Measurements from ENCODE around the gene LCP2.
"Not testable (repeated sequence)": the region's sequence is repeated elsewhere in the genome, so short reads cannot be mapped to it uniquely, and the experiment has no call there.

Gene LCP2

DNA sequence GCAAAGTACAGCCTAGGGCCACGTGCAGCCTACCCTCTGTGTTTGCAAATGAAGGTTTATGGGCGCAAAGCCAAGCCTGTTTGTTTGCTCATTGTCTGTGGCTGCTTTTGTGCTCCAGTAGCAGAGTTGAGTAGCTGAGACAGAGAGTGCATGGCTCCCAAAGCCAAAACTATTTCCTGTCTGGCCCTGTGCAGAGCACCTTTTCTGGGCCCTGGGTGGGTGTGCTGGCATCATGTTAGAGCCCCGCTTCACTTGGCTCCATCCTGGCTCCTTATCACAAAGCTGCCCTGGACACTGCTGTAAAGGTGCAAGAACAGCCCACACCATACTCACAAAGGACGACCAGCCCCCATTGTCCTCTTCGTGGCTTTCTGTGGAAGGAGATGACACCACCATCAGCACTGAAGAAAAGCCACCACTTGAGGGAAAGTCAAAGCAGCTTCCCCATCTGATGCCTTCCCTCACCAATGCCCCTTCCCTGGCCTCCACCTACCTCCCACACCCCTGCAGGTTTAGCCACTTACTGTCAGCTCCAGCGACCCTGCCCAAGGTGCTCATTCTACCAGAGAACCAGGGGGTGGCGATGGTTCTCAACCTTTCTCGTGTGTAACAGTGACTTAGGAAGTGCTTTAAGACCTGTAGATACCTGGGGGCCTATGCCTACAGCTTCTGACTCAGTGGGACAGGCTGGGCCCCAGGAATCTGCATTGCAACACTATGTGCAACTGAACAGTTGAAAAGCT is 23.4 kb downstream of the LCP2 start:
- peak in 4 of 5 experiments; percentile 39 to 88 (median 56) for DNase-seq

DNA sequence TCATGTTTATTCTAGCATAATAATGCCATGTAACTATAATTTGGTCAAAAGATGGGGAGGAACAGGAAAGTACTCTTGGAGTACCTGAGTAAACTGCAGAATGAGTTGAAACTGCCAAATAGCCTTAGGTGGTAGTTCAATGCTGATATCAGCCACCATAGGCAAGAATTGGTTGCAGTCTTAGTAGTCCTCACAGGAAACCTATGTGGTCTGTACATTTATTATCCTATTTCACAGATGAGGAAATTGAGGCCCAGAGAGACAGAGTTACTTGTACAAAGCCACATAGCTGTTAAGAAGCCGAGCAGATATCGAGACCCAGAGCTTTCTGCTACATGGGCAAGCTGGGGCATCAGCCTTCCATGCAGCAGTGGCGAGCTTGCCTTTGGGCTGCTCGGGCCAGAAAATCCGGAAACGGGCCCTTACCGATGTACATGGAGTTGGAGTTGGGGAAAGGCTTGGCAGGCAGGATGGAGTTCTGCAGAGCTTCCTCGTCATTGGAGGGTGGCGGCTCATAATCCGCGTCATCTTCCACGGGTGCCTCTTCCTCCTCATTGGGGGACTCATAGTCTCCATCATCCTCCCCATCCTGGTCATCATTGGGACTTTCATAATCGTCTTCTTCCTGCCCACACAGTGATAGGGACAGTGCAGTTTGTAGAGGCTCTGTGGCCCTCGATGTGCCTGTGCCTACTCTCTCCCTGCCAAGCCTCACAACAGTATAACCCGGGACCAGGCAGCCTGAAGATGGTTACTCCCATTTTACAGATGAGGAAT is 27.1 kb downstream of the LCP2 start:
- peak in 1 of 5 experiments; percentile 64 for DNase-seq

DNA sequence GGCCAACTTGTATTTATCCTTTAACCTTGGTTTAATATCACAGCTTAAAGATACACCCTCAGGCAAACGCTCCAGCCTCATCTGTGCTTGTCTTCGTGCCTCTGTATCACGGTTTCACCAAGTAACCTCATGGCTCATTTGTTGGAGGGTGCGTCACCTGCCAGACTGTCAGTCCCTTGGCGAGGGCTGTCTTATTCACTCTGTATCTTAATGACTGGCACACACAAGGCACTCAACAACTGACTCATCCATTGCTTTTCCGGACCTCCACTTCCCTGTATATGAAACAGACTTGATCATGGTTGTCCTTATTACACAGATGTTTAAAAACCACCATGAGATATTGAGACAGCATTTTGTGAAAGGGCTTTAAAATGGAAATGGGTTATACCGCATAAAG is 28.0 kb downstream of the LCP2 start:
- DNase-seq = peak in 2 of 5 experiments; percentile 55 to 84

DNA sequence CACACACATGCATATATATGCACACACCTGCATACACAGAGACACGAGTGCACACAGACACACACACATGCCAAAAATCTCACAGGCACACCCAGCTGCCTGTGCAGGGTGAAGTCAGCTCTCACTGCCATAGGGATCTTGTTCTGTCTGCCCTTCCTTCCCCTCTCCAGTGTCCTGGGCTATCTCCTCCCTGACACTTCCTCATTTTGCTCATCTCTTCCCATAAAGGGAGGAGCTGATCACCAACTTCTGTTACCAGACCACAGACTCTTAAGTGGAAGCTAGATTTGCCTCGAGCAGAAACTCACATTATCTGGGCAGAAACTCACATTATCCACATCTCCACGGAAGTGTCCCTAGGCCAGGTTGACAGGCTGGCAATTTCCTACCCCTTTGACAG is 28.7 kb downstream of the LCP2 start:
- peak in 1 of 5 experiments; percentile 39 for DNase-seq

DNA sequence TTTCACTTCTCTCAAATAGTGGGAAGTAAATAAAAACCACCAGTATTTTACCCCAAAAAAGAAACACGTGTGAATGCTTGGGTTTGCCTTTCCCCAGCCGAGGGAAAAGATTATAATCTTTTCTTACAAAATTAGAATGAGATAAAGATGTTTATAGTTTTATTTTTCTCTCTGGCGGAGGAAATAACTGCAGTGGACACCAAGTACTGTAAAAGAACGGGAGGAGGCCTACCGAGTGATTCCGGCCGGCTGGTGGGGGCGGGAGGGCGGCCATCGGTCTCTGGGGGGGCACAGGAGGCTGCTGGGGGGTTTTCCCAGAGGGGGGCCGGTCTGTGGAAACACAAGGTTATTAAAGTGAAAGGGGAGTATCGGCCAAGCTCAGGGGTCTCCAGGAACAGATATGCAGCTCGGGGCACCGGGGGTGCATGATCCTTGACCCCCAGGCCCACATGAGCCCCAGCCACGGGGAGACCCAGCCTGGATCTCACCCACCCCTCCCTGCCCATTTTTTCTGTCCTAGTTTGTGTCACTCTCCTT is 29.4 kb downstream of the LCP2 start:
- no peak for DNase-seq

DNA sequence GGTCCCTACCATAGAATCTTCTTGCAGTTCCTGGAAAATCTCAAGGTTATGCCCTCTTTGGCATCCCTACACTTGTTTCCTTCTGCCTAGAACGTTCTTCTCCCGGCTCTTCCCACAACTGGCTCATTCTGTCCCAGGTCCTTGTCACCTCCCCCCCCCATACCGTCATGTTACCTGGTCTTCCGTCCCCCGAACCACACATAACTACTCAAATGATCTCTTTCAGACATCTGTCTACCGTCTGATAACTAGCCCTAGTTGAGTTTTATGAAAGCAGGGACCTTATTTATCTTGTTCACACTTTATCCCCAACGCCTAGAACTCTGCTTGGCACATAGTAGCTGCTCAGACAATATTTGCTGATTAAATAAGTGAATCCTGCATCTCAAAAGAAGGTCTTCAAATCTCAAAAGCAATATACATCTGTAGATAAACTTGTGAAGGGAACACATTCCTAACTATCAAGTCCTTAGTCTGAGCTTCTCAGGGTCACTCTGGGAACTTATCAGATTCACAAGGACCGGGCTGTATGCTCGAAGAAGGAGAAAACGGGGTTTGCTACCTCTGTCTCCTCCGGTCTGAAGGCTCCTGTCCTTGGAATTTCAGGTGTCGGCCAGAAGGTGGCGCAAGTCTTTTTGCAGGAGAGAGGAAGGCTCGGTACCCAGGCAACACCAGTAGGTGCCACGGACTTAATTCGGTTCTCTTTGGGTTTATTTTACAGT is 30.0 kb downstream of the LCP2 start:
- DNase-seq = peak; percentile 52 to 84 (median 65)

DNA sequence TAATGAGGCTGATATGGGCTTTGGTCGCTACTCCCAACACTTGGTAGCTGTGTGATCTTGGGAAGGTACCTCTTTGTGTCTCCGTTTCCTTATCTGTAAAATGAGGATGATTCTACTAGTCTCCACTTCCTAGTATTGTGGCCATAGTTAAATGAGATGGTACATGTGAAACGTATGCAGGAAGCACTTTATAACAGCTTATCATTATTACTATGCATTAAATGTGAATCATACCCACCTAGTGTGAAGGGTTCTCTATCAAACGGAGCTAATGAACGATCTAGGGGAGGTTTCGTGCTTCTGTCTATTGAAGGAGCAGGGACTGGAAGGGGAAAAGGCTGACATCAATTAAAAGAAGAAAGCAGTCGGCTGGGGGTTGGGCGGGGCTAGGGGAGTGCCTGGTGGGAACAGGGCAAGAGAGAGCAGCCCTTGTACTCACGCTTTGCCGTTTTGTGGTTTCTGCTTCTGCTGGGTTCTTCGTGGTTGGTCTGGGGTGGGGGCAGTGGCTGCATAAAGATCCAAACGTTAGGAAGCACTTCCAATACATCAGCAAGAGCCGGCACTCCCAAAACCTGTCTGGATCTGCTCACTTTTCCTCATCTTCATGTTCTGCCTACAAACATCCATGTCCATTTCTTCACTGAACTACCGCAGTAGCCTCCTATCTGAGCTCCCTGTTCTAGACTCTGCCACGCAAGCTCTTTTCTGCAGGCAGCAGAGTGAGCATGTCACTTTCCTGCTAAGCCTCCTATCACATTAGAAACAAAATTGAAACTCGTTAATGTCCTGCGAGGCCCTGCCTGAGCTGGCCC is 30.8 kb downstream of the LCP2 start:
- peak in 2 of 5 experiments; percentile 45 to 67 for DNase-seq

DNA sequence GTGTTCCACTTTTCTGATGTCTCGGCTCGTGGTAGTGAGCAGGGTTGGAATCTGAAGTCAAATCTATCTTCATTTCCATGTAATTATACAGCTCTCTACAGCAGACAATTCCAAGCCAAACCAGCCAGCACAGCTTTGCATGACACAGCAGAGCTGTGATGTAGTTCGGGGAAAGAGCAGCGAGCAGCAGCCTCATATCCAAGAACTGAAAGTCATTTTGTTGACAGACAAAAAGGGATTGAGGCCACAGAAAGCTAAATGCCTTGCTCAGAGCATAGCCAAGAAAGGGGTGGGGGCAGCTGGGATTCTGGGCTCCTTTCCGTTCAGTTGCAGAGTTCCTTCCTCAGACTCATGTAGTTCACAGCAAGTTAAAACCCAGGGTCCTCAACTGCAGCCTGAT is 32.1 kb downstream of the LCP2 start:
- no peak for DNase-seq

DNA sequence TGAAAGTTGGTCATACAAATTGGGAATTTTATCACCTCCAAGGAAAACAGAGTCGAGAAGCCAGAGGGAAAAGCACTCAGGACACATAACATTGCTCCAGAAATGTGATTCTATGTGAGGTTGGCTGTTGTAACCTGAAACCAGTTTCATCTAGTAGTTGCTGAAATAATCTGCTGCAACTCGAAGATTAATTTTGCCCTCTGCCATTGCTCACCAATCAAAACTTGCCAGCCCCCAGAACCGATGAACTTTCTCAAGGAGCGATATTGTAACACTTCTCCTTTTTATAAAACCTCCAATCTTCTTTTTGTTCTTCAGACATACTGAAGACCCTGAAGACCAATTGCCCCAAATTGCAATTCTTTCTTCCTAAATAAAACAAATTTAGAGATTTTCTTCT is 33.7 kb downstream of the LCP2 start:
- no peak for DNase-seq

DNA sequence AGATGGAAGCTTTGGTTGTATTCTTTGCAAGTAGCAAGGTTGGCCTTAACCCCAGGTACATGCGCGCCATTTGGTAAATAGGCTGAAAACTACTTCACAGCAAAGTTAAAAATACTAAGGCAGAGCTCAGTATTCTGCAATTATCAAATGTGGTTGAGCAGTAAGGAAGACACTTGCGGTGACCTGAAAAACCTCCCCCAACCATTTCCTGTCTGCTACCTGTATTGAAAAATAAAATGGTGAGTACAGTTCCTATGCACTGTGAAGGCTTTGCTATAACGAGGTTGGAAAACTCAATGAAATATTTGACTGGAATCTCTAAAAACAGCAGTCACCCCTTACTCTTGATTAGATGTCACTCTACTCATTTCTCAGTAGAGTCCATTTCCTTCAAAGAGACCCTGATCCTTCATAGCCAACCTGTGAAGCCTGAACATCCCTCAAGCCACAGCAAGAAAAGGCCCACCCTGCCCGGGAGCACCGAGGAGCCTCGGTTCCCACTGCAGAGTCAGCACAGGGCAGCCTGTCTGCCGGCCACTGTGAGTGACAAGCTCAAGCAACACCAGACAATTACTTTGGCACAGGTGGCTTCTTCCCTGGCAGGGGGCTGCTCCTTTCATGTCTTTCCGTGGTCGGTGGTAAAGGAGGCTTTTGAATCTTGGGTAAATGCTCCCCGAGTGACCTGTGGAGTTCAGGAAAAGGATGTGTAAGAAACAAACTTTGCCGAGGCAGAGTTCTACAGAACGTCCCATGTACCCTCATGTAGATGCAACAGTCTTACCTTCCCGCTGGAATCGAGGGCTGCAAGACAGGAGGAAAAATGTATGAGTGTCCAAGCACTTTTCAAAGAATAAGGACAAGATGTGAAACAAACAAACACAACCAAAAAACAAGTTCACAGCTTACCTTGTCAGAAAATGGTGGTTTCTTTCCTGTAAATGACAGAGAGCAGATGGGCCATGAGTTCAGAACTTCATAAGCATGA is 35.2 kb downstream of the LCP2 start:
- DNase-seq = peak in 3 of 5 experiments; percentile 46 to 87 (median 71)

DNA sequence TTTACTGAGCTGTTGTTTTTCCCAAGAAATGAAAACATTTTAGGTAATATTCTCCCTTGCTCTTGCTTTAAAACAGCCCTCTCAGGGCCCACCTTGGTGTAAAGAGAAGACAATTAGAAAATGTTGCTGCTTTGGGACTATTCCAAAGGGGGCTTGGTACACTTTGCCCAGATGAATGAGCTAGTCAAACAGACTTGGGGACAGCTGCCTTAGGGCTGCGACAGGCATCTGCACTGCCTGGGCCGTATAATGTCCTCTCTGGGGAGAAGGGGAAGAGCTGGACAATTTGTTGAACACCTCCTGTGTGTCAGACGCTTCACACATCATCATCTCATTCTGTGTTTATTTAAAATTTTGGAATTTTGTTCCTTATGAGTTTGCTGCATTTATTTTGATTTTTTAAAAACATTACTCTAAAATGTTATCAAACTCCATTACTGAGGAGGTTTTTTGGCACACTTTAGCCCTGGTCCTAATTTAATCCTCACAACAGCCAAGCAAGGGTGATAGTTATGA is 36.0 kb downstream of the LCP2 start:
- no peak for DNase-seq

DNA sequence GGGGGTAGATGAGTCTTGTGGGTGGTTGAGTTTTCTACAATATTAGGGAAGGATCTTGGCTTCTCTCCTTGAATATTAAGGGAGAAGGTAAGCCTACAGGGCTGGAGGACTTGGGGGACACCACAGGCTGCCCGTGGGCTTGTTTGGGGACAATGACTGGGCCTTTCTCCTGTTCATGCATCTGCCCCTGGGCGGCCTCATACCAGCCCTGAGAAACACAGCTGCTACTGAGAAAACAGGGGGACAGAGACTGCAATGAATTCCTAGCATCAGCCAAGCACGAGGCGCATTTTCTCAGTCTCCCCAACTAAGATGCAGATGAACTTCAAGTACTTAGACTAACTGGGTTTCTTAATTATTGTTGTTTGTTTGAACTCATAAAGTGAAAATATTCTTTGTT is 40.2 kb downstream of the LCP2 start:
- DNase-seq = no peak

DNA sequence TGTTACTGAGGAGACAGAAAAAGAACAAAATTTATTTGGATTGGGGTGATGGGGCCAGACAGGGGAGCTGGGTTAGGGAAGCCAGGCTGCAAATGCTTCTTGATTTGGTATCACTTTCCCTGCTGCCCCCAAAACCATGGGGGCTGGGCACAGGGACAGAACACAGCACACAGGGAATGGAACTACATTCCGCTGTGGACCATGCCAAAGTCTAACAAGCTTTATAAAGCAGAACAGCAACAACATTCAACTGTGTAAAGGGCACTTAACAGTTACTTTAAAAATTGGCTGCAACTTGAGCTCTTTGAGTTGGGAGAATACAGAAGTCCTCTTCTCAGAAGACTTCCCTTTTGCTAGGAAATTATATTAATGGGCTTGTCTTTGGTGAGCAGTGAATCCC is 41.0 kb downstream of the LCP2 start:
- DNase-seq = no peak

DNA sequence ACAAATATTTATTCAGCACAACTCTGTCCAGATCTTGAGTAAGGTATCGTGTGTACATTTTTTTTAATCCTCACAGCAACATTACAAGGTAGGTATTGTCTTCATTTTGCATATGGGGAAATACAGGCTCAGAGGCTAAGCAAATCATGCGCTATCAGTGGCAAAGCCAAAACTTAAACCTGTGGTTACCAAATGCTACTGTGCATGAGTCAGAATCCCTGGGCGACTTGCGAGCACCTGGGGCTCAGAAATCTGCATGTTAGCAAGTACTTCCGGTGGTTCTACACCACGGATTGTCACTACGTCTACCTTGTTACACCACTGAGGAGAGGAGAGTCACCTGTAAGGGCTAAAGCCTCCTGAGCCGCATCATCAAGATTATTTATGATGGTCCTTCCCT is 43.5 kb downstream of the LCP2 start:
- peak in 4 of 5 experiments; percentile 45 to 92 (median 68) for DNase-seq

DNA sequence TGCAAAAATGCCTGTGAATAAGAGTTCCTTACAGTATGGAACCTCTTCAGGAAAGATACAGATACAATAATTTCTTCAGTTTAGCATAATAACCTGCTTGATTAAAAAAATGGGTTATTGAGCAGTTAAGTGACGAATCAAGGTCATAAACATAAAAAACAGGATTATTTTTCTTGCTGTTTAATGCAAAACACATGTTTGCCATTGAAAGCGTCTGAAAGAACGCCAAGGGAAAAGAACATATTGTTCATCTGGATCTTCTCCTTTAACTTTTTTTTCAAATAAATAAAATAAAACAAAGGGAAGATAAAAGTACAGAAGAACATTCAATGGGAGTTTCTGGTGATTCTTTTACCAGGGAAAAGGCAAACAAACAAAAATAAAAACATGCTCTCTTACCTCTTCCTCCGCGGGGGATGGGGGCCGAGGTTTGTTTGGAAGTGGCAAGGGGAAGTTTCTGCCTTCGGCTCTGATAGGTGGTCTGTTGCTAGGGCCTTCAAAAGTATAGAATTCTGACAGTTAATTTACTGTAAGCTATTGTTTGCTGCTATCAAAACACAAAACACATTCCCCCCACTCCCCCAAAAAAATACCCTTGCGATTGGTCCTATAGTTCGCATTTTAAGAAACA is 44.7 kb downstream of the LCP2 start:
- DNase-seq = no peak

DNA sequence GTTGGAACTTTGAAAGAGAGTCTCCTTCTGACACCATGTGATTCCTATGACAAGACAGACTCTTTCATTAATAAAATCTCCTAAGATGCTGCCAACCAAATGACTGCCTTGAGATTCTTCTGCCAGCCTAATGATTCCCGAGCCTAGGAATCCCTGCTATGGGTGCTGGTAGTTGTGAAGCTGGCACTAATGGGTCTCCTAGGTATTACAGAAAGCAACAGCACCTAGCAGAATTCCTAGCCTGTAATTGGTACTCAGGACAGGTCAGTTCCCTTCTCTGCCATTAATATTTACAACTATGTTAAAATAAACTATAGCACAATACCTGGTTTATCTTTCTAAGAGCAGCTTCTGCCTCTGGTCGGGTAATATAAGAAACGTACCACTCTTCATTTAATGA is 45.5 kb downstream of the LCP2 start:
- DNase-seq = no peak

DNA sequence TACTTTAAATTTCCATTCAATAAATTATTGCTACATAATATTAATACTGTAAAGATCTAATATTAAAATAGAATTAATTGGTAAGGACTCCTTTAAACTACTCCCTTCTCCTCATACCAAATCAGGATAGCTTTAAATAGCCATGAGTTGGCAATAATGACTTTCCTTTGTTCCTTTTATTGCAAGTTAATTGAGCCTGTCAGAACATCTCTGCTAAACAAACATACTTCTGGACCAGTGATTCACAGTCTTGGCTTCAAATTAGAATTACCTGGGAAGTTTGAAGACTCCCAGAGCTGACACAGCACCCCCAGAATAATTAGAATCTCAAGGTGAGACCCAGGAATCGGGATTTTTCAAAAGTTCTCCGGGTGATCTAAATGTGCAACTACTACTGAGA is 46.1 kb downstream of the LCP2 start:
- DNase-seq = no peak

DNA sequence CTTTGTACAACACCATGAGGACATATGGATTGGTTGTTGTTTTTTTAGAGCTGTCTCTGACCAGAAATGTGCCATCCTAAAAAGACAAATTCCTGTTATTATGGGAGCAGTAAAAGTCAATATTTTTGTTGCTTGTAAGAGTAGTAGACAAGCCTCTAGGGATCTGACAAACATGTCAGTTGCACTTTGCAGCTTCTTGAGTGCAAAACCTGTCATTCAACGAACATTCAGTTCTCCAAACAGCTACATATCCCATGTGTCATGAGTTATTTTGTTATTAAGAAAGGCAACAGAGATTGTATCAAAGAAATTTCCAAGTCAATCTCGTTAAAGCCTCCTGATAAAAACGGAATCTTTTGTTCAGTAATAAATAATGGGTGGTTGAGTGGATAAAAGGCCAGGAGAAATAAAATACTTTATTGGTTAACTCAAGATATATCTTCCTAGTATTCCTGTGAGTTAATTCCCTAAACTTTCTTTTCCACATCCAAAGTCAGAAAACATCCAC is 46.7 kb downstream of the LCP2 start:
- DNase-seq = no peak

DNA sequence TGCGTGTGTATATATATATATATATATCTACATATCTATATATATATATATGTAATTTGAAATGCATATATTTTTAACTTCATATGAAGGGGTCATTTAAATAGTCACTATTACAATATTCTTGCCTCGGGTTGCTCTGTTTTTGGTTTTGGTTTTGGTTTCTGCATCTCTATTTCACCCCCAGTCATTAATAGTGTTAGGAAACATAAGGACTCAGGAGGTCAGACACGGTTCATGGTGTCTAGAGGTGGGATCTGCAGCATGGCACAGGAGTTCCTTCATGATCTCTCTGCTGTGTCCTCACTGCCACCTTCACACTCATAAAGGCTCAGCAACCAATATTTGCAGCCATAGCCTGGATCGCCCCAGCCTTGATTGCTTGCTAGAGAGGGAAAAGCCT is 48.2 kb downstream of the LCP2 start:
- DNase-seq = no peak

DNA sequence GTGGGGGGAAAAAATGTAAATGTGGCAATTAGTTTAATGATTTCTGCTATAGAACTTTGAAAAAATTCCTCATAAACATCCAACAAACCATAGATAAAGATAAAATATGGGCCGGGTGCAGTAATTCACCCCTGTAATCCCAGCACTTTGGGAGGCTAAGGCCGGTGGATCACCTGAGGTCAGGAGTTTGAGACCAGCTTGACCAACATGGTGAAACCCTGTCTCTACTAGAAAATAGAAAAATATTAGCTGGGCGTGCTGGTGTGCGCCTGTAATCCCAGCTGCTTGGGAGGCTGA is 48.7 kb downstream of the LCP2 start:
- not testable (repeated sequence) for DNase-seq

Data from T-helper 2 cell (primary cell).